C4-2B (cell line): Measurements from ENCODE around the gene ZNF275.

ENCODE experiments used
- H3K27ac ChIP-seq: fragments of 450-650 bp; 2 replicates; pipeline ENCODE4 v1.5.1; 2017
- ZFX ChIP-seq: fragments of 450-650 bp; IDR thresholded peaks from 2 replicates; pipeline ENCODE4 v1.6.1; 2017
- TF ChIP-seq, protein P1 (sequence below): fragments of 450-650 bp; conservative IDR thresholded peaks from 2 replicates; pipeline ENCODE4 v1.5.1; 2017; ENCODE audit warnings: mild to moderate bottlenecking

The ZNF275 gene

DNA sequence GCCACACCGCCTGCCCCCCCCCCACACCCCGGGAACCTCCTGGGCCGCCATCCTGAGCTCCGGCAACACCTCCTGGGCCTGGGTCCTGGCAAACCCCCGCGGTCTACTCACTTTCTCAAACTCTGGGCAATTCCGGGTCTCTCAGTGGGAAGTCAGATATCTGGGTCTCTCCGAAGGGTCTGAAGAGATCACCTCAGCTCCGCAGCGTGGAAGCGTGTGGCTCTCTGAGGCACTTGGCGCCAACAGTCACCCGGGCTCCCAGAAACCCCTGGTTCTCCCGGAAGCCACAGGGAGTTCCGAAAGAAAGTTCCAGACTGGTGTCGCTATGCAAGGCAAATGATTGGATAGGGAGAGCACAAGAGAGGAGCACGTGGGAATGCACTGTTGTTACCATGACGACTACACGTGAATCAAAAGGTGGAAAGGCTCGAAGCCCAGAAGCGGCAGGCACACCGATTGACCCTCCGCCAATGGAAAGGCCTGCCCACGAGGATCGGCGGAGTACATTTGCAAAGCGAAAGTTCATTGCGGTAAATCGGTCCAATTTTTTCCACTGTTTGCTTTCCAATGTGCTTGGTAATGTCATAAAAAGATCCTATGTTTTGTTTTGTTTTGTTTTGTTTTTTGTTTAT is 67.3 kb downstream of the ZNF275 start, which contains the start of gene PNMA6E:
PNMA6E (minus strand) TSS at position 218 of the 632 bp plus-strand sequence. CDS start 2,501 bp downstream, outside the sequence.
- TF ChIP-seq ZFX: no peak
- TF ChIP-seq, protein P1, sequence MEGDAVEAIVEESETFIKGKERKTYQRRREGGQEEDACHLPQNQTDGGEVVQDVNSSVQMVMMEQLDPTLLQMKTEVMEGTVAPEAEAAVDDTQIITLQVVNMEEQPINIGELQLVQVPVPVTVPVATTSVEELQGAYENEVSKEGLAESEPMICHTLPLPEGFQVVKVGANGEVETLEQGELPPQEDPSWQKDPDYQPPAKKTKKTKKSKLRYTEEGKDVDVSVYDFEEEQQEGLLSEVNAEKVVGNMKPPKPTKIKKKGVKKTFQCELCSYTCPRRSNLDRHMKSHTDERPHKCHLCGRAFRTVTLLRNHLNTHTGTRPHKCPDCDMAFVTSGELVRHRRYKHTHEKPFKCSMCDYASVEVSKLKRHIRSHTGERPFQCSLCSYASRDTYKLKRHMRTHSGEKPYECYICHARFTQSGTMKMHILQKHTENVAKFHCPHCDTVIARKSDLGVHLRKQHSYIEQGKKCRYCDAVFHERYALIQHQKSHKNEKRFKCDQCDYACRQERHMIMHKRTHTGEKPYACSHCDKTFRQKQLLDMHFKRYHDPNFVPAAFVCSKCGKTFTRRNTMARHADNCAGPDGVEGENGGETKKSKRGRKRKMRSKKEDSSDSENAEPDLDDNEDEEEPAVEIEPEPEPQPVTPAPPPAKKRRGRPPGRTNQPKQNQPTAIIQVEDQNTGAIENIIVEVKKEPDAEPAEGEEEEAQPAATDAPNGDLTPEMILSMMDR: no peak
- H3K27ac ChIP-seq: no peak within 1 kb of the TSS
